ENCODE results near the gene IL31. TPM values are rescaled to one million over a fixed set of nuclear protein-coding genes. Genes with fewer than 3 reads are reported as not detected.

The IL31 gene
- not detected in 2 replicates for total RNA-seq

GRCh38 chr12:122174155-122174845 lies at the start of gene IL31:
Gene IL31, minus strand, starts transcription at chr12:122174221. Its CDS starts 49 bp downstream, at chr12:122174172.

GRCh38 chr12:122203301-122204166 lies 29.5 kb upstream of the IL31 start, which contains the start of gene B3GNT4:
Gene B3GNT4, plus strand, starts transcription at chr12:122203709. Its CDS starts 910 bp downstream, at chr12:122204619.

GRCh38 chr12:122182887-122183587 lies 9.0 kb upstream of the IL31 start, which contains the start of gene LRRC43:
Gene LRRC43, plus strand, starts transcription at chr12:122183123. Its CDS starts 22 bp downstream, at chr12:122183145.

Small RNA genes lying within 50 kb of the gene (small RNA-seq; reads per million reads assigned to genes)
- gene DIABLO = 0.84 reads per million, percentile 12 among the genes with 10 or more reads in this experiment

Other genes starting within 250 kb of the IL31 start
- 7.0 and 10.6 TPM in 2 replicates for gene BCL7A, start 152.3 kb downstream of the IL31 start, total RNA-seq
- gene MLXIP, start 95.5 kb downstream of the IL31 start, total RNA-seq = 28.8 and 32.8 TPM in 2 replicates
- 0.57 and 2.0 TPM in 2 replicates for gene LRRC43, start 8.9 kb upstream of the IL31 start, total RNA-seq
- not detected in 2 replicates for gene B3GNT4, start 29.5 kb upstream of the IL31 start, total RNA-seq
- gene DIABLO, start 51.8 kb upstream of the IL31 start, total RNA-seq = 49.3 and 62.8 TPM in 2 replicates
- gene VPS33A, start 92.3 kb upstream of the IL31 start, total RNA-seq = 22.5 and 23.8 TPM in 2 replicates
- gene CLIP1, start 248.4 kb upstream of the IL31 start, total RNA-seq = 70.4 and 86.7 TPM in 2 replicates